Adrenal gland (tissue), 12 donors: ENCODE data around the gene ZSWIM6. TPM values are rescaled to one million over a fixed set of nuclear protein-coding genes. Genes with fewer than 3 reads are reported as not detected.

Experiments
- DNase-seq, 7 donors: peaks; one replicate each; pipeline ENCODE4 v3.0.0-alpha.2; 2019 to 2020
- H3K27ac ChIP-seq, 5 donors: fragments of 200-600 bp; sonication (generic) in 4 of 5; 1 replicate in 3 of 5; 2 replicates in 2 of 5; pipeline versions ENCODE4 v1.5.1 to v1.8.0; 2016 to 2020; ENCODE audit warnings: mild to moderate bottlenecking in 1 of 5
- H3K27me3 ChIP-seq: fragments of 200-600 bp; 2 replicates; pipeline ENCODE4 v1.8.0; 2021
- H3K36me3 ChIP-seq, 2 donors: fragments of 200-600 bp; replicated peaks in 1 of 2; 1 replicate in 1 of 2; 2 replicates in 1 of 2; pipeline versions ENCODE4 v1.5.1 to v1.8.0; 2018 to 2022
- H3K4me1 ChIP-seq, 2 donors: fragments of 200-600 bp; replicated peaks in 1 of 2; 1 replicate in 1 of 2; 2 replicates in 1 of 2; pipeline versions ENCODE4 v1.5.1 to v1.8.0; 2018 to 2021
- H3K4me3 ChIP-seq, 4 donors: fragments of 200-600 bp; sonication (generic) in 3 of 4; one replicate each; pipeline ENCODE4 v1.5.1; 2016 to 2018
- H3K9me3 ChIP-seq, 3 donors: fragments of 200-600 bp; sonication (generic) in 1 of 3; replicated peaks in 1 of 3; 1 replicate in 2 of 3; 2 replicates in 1 of 3; pipeline versions ENCODE4 v1.5.1 to v1.8.0; 2016 to 2021
- POLR2A ChIP-seq, 2 donors: fragments of 450-650 bp; IDR thresholded peaks; one replicate each; pipeline ENCODE4 v1.6.1; 2017; ENCODE audit warnings: antibody characterized with exemption in 2 of 2, mild to moderate bottlenecking in 2 of 2, moderate library complexity in 1 of 2
- WGBS, 4 donors: extraction: QIAGEN DNeasy Blood & Tissue Kit in 2 of 4; methylation state at CpG; one replicate each; pipeline versions ENCODE4 v1.1.5 to v1.1.7; 2013 to 2017; 5-methylcytosine and 5-hydroxymethylcytosine counted together
- intact Hi-C, 2 donors: fragments of 100-400 bp; cut with DNase I; formaldehyde crosslinking; loops; one replicate each; pipeline versions ENCODE4 v1.14.1 to v1.15.0; 2022 to 2023
- polyA plus RNA-seq, 3 donors: library from polyadenylated mRNA; stranded (reverse); fragments of 200-250 nt in 2 of 3; fragments of 350-450 nt in 1 of 3; fragmentation: Illumina TruSeq in 1 of 3; extraction: RNeasy Lipid Tissue Mini Kit (QIAGEN cat#74804) in 1 of 3; gene quantifications; one replicate each; pipeline ENCODE4 v1.2.3, GENCODE V29; 2013 to 2014
- total RNA-seq, 9 donors: library from RNA; depleted of rRNA in 4 of 9; stranded (reverse); fragments of >200 nt in 4 of 9; fragments of 120-200 nt in 1 of 9; fragmentation: NEBNext Ultra II Directional in 1 of 9; extraction: Animal tissue kit (Norgen Biotek cat#: 25700) in 1 of 9; gene quantifications; one replicate each; pipeline versions ENCODE4 v1.1.0 to v1.2.4, GENCODE V29; 2013 to 2023
- TF ChIP-seq, protein P1 (sequence below), 6 experiments: fragments of 450-650 bp in 4 of 6; fragments of 200-600 bp in 2 of 6; sonication (generic) in 1 of 6; IDR thresholded peaks; 1 replicate in 5 of 6; 2 replicates in 1 of 6; pipeline versions ENCODE4 v1.5.1 to v1.8.0; 2016 to 2021; ENCODE audit warnings: antibody characterized with exemption in 6 of 6, mild to moderate bottlenecking in 2 of 6, moderate library complexity in 1 of 6
- donor health status: healthy with polysubstance abuse.
- donor health status: Bipolar disorder and iron deficiency.
- donor health status: DM: yes; HTN: yes; CAD: no.
- donor health status: DM: no; HTN: no; CAD: no.
- donor health status: DM: no; HTN: no; CAD: no.
- donor health status: DM: yes; HTN: yes; CAD: no.

The ZSWIM6 gene
- total and polyA plus RNA-seq, 12 donors = 5.5 to 14.6 (median 8.3) TPM

DNA sequence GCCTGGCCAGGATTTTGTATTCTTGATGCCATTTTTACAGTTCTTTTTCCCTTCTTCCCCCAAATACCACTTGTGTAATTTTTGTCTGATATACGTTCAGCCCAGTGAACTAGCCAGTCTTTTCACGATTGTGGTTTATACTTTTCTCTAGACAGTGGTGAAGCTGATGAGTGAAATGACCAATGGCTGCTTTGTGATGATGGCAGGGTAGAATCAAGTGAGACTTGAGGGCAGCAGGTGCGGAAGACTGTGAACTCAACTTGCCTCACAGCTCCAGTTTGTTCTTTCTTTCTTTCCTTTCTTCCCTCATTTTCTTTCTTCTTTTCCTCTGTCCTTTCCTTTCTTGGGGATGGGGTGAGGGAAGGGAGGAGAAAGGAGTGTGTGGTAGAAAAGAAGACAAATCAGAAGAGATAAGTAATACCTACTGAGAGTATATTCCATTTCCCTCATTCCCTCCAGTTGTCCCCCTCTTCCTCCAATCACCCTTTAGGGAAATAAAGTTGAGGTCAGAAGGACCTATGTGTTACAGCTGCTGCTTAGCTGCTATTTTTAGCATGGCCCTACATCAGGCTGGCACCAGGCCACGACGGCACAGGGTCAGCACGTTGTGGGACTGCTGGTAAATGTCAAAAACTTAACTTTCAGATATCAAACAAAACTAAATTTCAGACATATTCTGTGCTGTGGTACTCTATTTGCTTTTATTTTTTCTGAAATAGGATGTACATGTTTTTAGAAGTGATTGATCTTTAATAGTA is 12.3 kb downstream of the ZSWIM6 start:
- H3K27me3 ChIP-seq = no peaks in the 10 kb centered on the region
- no peaks in the 10 kb centered on the region for H3K36me3 ChIP-seq
- DNase-seq = peak; percentile 43 to 82 (median 60)
- 44 to 48% (median 47%) methylated on average over 6 of the region's 6 CpGs for WGBS, 4 donors
- H3K4me1 ChIP-seq = peaks cover 0 to 66% of the 10 kb centered on the region in 2 donors
- H3K9me3 ChIP-seq = no peaks in the 10 kb centered on the region
- H3K27ac ChIP-seq = no peak overlapping the region
- intact Hi-C loops = no loop called here
- TF ChIP-seq POLR2A (IDR thresholded peaks at IDR 0.05) = no peak
- TF ChIP-seq, protein P1, sequence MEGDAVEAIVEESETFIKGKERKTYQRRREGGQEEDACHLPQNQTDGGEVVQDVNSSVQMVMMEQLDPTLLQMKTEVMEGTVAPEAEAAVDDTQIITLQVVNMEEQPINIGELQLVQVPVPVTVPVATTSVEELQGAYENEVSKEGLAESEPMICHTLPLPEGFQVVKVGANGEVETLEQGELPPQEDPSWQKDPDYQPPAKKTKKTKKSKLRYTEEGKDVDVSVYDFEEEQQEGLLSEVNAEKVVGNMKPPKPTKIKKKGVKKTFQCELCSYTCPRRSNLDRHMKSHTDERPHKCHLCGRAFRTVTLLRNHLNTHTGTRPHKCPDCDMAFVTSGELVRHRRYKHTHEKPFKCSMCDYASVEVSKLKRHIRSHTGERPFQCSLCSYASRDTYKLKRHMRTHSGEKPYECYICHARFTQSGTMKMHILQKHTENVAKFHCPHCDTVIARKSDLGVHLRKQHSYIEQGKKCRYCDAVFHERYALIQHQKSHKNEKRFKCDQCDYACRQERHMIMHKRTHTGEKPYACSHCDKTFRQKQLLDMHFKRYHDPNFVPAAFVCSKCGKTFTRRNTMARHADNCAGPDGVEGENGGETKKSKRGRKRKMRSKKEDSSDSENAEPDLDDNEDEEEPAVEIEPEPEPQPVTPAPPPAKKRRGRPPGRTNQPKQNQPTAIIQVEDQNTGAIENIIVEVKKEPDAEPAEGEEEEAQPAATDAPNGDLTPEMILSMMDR (IDR thresholded peaks at IDR 0.05) = no peak
- no peak overlapping the region for H3K4me3 ChIP-seq

DNA sequence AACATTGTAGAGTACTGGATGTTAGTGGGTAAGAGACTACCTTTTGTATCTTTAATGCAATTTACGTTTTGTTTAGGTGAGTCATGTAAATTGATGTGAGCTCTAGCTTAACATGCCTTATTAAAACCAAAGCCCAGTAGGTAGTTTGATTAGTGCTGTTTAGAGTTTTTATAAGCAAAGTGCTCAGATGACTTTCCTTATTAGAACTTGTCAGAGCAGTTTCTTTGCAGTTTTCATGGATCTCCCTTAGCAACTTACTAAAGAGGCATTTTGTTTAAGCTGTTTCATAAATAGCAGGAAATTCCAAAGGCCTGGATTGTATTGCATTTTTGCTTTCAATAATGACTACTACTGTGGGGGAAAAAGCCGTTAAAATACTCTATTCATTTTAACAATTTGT is 14.5 kb downstream of the ZSWIM6 start:
- no peak for DNase-seq
- intact Hi-C loops = no loop called here
- WGBS, 4 donors = 81 to 88% (median 83%) methylated on average over 2 of the region's 2 CpGs
- TF ChIP-seq POLR2A (IDR thresholded peaks at IDR 0.05) = no peak
- TF ChIP-seq, protein P1 (IDR thresholded peaks at IDR 0.05) = no peak
- H3K27me3 ChIP-seq = no peaks in the 10 kb centered on the region
- H3K4me3 ChIP-seq = no peak overlapping the region
- H3K27ac ChIP-seq = no peak overlapping the region
- peaks cover 0 to 70% of the 10 kb centered on the region in 2 donors for H3K4me1 ChIP-seq
- no peaks in the 10 kb centered on the region for H3K9me3 ChIP-seq
- H3K36me3 ChIP-seq = no peaks in the 10 kb centered on the region

DNA sequence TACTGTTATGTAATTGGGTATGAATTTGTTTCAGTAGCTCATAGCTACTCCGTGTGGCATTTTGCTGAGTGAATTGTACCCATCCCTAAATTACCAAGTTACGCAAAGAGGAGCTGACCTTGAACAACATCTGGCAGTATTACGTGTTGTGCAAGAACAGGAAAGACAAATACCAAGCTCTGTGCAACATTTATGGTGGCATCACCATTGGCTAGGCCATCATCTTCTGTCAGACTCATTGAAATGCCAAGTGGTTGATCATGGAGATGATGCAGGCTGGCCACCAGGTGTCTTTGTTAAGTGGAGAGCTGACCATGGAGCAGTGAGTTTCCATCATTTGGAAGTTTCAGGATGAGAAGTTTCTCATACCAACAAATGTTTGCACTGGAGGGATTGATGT is 15.0 kb downstream of the ZSWIM6 start:
- Histone ChIP-seq H3K27me3 (no peaks in the 10 kb centered on the region), H3K9me3 (no peaks in the 10 kb centered on the region), H3K4me3 (no peak overlapping the region), H3K4me1 (peaks cover 3 to 70% of the 10 kb centered on the region in 2 donors), H3K36me3 (no peaks in the 10 kb centered on the region), H3K27ac (no peak overlapping the region)
- 27 to 41% (median 37%) methylated on average over 3 of the region's 3 CpGs for WGBS, 4 donors
- peak in 4 of 7 donors; percentile 12 to 55 (median 47) for DNase-seq
- TF ChIP-seq POLR2A (IDR thresholded peaks at IDR 0.05) = no peak
- TF ChIP-seq, protein P1 (IDR thresholded peaks at IDR 0.05) = peak in 2 of 6 experiments; percentile 16 to 21
- intact Hi-C loops = no loop called here

DNA sequence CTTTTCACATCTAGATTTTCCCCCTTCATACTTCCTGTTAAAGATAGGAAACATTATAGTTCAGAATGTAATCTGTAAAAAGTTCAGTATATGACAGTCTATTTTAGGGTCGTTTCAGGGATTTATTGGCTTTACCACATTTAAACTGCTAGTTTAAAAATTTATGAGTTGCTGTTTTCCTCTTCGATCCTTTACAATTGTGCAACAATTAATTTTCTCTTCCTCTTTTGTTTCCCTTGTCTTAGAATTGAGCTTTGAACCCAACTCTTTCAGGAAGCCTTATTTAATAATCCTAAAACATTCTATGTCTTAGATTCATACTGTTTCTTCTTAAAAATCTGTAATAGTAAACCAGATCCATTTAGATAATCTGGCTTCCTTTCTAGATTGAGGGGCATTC is 16.4 kb downstream of the ZSWIM6 start:
- TF ChIP-seq, protein P1 (IDR thresholded peaks at IDR 0.05) = no peak
- TF ChIP-seq POLR2A (IDR thresholded peaks at IDR 0.05) = no peak

More for the DNA sequence above, 16.4 kb downstream of the ZSWIM6 start:
- Histone ChIP-seq H3K36me3 (no peaks in the 10 kb centered on the region), H3K4me1 (peaks cover 11 to 71% of the 10 kb centered on the region in 2 donors), H3K27ac (no peak overlapping the region), H3K27me3 (no peaks in the 10 kb centered on the region), H3K4me3 (no peak overlapping the region), H3K9me3 (no peaks in the 10 kb centered on the region)
- DNase-seq = no peak
- 48 to 71% (median 56%) methylated on average over 2 of the region's 2 CpGs for WGBS, 4 donors
- intact Hi-C loops = no loop called here
